Astrocyte of the cerebellum (primary cell): ENCODE measurements around the gene RASL11B.
A peak's percentile ranks its signal among the peaks of the same experiment; 100 is the strongest.

Source experiments
- DNase-seq: peaks from one replicate; pipeline ENCODE4 v3.0.0-alpha.2; 2011; ENCODE audit warnings: low read depth
- H3K4me3 ChIP-seq: 2 replicates; pipeline ENCODE4 v1.5.1; 2011; ENCODE audit warnings: mild to moderate bottlenecking, low read depth, low read length, moderate library complexity
- in situ Hi-C: cut with HindIII; loops from 2 replicates; pipeline ENCODE4 v1.10.0; 2017; ENCODE audit warnings: low sequenced_read_pairs
- TF ChIP-seq, protein P1 (sequence below): IDR thresholded peaks from 2 replicates; pipeline ENCODE4 v1.5.1; 2012; ENCODE audit warnings: low read length, low read depth, moderate library complexity, mild to moderate bottlenecking; ENCODE audit errors: missing control alignments

Gene RASL11B, protein sequence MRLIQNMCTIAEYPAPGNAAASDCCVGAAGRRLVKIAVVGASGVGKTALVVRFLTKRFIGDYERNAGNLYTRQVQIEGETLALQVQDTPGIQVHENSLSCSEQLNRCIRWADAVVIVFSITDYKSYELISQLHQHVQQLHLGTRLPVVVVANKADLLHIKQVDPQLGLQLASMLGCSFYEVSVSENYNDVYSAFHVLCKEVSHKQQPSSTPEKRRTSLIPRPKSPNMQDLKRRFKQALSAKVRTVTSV

DNA sequence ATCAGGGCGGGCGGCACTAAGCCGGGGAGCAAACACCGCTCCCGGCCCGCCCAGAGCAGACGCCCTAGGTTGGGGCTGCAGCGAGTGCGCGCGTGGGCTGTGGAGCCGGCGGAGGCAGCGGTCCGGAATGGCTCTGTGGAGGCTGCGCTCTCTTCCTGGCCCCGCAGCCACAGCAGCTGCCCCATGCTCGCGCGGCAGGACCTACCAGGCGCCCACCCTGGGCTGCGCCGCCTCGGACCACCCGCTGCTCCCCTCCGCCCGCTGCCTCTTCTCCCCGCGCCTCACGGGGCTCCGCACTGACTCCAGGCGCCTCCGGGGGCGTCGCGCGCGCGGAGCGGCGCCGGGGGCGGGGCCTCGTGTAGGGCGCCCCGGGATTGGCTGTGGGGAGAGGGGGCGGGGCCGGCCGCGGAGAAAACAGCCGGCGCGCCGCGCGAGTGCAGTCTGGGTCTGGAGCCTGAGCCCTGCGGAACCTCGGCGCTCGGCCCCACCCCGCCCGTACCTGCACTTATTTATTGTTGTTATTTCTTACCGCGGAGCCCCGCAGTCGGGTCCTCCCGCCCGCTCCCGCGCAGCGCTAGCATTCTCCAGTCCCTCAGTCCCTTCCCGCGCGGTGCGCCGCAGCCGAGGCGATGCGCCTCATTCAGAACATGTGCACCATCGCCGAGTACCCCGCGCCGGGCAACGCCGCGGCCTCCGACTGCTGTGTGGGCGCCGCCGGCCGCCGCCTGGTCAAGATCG is at the start of gene RASL11B:
RASL11B (plus strand) TSS at position 439 of the 738 bp plus-strand sequence; CDS start at position 630, 191 bp downstream.
- in situ Hi-C loops = no loop called here
- H3K4me3 ChIP-seq = peak within 1 kb of the TSS; percentile 53
- TF ChIP-seq, protein P1, sequence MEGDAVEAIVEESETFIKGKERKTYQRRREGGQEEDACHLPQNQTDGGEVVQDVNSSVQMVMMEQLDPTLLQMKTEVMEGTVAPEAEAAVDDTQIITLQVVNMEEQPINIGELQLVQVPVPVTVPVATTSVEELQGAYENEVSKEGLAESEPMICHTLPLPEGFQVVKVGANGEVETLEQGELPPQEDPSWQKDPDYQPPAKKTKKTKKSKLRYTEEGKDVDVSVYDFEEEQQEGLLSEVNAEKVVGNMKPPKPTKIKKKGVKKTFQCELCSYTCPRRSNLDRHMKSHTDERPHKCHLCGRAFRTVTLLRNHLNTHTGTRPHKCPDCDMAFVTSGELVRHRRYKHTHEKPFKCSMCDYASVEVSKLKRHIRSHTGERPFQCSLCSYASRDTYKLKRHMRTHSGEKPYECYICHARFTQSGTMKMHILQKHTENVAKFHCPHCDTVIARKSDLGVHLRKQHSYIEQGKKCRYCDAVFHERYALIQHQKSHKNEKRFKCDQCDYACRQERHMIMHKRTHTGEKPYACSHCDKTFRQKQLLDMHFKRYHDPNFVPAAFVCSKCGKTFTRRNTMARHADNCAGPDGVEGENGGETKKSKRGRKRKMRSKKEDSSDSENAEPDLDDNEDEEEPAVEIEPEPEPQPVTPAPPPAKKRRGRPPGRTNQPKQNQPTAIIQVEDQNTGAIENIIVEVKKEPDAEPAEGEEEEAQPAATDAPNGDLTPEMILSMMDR = no peak
- DNase-seq = no peak

DNA sequence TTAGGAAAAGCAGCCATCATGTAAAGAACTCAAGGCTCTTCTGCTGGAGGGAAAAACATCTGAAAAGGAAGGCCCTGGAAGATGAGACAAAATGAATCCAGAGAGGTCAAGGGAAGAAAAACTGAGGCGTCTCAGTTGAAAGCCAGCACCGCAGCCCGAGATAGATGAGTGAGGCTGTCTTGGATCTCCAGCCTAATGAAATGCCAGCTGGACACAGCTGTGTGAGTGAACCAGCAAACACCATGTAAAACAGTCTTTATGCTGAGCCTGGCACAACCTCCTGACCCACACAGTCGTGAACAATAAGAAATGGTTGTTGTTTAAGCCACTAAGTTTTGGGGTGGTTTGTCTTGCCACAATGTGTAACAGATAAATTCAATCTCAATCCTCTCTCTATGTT is 48.6 kb upstream of the RASL11B start:
- TF ChIP-seq, protein P1 = no peak
- H3K4me3 ChIP-seq = no peak overlapping the region
- in situ Hi-C loops = no loop called here
- no peak for DNase-seq

DNA sequence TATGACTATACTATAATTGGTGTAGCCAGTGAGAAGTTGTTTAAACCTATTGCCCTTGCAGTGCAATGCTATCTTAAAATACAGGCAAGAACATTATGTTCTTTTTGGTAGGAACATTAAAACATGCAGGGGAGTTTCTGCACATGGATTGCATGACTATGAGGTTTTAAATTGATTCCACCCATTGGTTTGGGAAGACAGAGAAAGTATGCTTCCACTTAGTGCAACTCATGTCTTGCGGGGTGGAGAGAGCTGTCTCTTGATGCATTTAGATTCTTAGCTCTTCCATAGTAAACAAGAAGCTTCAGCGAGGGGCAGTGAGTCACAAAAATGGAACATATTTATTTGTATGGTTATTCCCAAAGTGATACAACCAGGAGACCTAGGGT is 39.5 kb upstream of the RASL11B start:
- no peak overlapping the region for H3K4me3 ChIP-seq
- TF ChIP-seq, protein P1 = no peak
- in situ Hi-C loops = no loop called here
- no peak for DNase-seq

DNA sequence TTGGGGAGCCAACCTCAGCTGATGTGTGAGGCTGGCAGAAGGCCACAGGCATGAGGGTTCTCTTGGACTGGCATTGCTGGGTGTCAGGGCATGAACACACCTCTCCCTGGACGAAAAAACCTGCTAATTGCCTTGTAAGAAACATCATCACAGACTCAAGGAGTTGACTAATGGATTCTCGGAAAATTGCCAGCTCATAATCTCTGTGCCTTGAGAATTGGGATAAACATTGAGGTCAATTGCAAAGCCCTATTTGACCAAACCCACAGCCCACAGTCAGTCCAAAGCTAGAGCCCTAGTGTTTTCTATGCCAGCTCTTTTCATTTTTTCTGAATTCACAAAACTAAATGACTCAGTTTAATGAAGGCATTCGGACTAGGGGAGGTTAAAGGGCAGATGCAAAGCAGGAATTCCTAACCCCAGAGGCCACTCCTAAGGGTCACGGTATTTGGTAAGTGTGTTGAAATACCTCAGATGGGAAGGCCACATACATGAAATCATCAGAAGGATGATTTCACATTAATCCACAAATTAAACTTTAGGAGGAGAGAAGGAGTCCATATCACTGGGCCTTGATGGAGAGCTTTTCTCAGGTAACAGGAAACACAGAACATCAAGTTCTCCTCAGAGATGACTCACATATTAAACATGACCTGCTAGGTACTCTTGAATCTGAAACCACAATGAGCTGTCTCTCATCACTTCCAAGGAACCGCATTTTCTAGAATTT is 39.0 kb upstream of the RASL11B start:
- TF ChIP-seq, protein P1 = no peak
- DNase-seq = peak; percentile 55
- no peak overlapping the region for H3K4me3 ChIP-seq
- in situ Hi-C loops = no loop called here

DNA sequence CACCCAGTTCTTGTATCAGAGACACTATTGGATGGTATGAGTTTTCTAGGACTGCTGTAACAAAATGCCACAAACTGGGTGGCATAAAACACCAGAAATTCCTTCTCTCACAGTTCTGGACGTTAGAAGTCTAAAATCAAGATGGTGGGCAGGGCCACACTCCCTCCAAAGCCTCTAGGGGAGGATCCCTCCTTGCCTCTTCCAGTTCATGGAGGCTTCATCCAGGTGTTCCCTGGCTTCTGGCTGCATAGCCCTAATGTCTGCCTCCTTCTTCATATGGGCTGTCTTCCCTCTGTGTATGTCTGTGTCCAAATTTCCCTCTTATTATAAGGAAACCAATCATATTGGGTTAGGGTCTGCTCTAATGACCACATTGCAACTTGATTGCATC is 38.4 kb upstream of the RASL11B start:
- H3K4me3 ChIP-seq = no peak overlapping the region
- in situ Hi-C loops = no loop called here
- no peak for DNase-seq

DNA sequence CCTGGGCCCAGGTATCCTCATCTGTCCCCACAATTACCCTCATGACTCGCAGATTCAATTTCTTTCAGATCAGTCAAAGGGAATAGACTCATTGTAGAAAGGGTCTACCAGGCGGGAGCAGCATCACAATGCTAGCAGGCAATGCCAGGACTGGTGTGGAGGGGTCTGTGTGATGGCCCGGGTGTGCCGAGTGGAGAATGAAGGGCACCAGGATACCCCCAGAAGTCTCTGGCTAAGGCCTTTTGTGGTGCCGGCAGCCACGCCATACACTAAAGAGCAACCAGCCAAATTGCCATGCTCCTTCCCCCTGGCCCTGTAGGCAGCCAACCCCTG is 37.9 kb upstream of the RASL11B start:
- TF ChIP-seq, protein P1 = no peak
- no peak overlapping the region for H3K4me3 ChIP-seq
- no peak for DNase-seq
- in situ Hi-C loops = no loop called here

More for the DNA sequence above, 38.4 kb upstream of the RASL11B start:
- TF ChIP-seq, protein P1 = no peak
